HepG2 (cell line): ENCODE data around the gene C1RL. TPM values are rescaled to one million over a fixed set of nuclear protein-coding genes. Genes with fewer than 3 reads are reported as not detected.

Source experiments
- ATAC-seq: fragments of 200-7000 bp; cut with Tn5 transposase; 3 replicates; pipeline ENCODE4 v1.9.1; 2020; ENCODE audit warnings: mild to moderate bottlenecking, moderate library complexity
- BruUV-seq: library from RNA; stranded (reverse); fragments of 400-500 nt; replicated peaks from 2 replicates; lab custom pipeline; 2021; lab: Mats Ljungman, UMichigan
- CTCF ChIA-PET: fragments of 300-600 bp; formaldehyde crosslinking; extraction: SDS; loops from one replicate; lab custom pipeline; 2021; ENCODE audit warnings: low total read pairs, inconsistent platforms, low intra/inter-chr PET ratio; lab: Yijun Ruan, JAX
- POLR2A ChIA-PET: fragments of 350-600 bp; sonication (Branson Sonifier 250); formaldehyde crosslinking; loops from one replicate; lab custom pipeline; 2020; ENCODE audit warnings: antibody characterized with exemption, inconsistent platforms; lab: Yijun Ruan, JAX
- DNase-seq: peaks from one replicate; pipeline ENCODE4 v3.0.0-alpha.2; 2015; ENCODE audit warnings: low spot score
- FAIRE-seq: peaks from 3 replicates; lab custom pipeline; 2011; peaks lifted over from hg19 to GRCh38; lab: Jason Lieb, UNC
- H2AFZ ChIP-seq: one replicate; pipeline ENCODE4 v1.6.1; 2011; ENCODE audit warnings: low read length, inconsistent platforms
- H3K27ac ChIP-seq: fragments of 300-600 bp; 3 replicates; pipeline ENCODE4 v1.8.0; 2011; ENCODE audit warnings: mixed run types, mild to moderate bottlenecking, mixed read lengths, low read length, inconsistent platforms; ENCODE audit not compliant: insufficient read depth; ENCODE audit errors: extremely low read length
- H3K27me3 ChIP-seq, 2 experiments: fragments of 200-600 bp in 1 of 2; 2 replicates in 1 of 2; 3 replicates in 1 of 2; pipeline versions ENCODE4 v1.6.0 to v1.8.0; 2011; ENCODE audit warnings: low read length in 2 of 2, mild to moderate bottlenecking in 2 of 2, moderate library complexity in 2 of 2, inconsistent platforms in 1 of 2; ENCODE audit not compliant: insufficient read depth in 2 of 2, control insufficient read depth in 1 of 2
- H3K36me3 ChIP-seq, 2 experiments: fragments of 200-600 bp in 1 of 2; replicated peaks in 1 of 2; 2 replicates in 1 of 2; 3 replicates in 1 of 2; pipeline versions ENCODE4 v1.5.1 to v1.8.0; 2011; ENCODE audit warnings: low read length in 2 of 2, inconsistent platforms in 1 of 2; ENCODE audit not compliant: insufficient read depth in 2 of 2, control insufficient read depth in 1 of 2
- H3K4me1 ChIP-seq: 2 replicates; pipeline ENCODE4 v1.5.1; 2012; ENCODE audit warnings: low read length, inconsistent platforms; ENCODE audit not compliant: insufficient read depth
- H3K4me2 ChIP-seq: 2 replicates; pipeline ENCODE4 v1.6.0; 2011; ENCODE audit warnings: low read depth, low read length, inconsistent platforms
- H3K4me3 ChIP-seq, 3 experiments: fragments of 200-600 bp in 1 of 3; sonication (generic), shearing (Covaris generic) in 1 of 3; replicated peaks in 1 of 3; 2 replicates each; pipeline ENCODE4 v1.5.1; 2011 to 2016; ENCODE audit warnings: low read length in 3 of 3, inconsistent platforms in 2 of 3, low read depth in 2 of 3, mild to moderate bottlenecking in 2 of 3, control low read depth in 1 of 3, mixed read lengths in 1 of 3; ENCODE audit not compliant: insufficient read depth in 1 of 3
- H3K79me2 ChIP-seq: one replicate; pipeline ENCODE4 v1.6.1; 2011; ENCODE audit warnings: low read length, inconsistent platforms; ENCODE audit not compliant: insufficient read depth
- H3K9ac ChIP-seq: 2 replicates; pipeline ENCODE4 v1.6.0; 2011; ENCODE audit warnings: mild to moderate bottlenecking, low read depth, low read length, inconsistent platforms; ENCODE audit not compliant: insufficient read depth
- H3K9me3 ChIP-seq: 2 replicates; pipeline ENCODE4 v1.5.1; 2012; ENCODE audit warnings: mild to moderate bottlenecking, low read length
- H4K20me1 ChIP-seq: 2 replicates; pipeline ENCODE4 v1.6.0; 2011; ENCODE audit warnings: inconsistent platforms, mild to moderate bottlenecking, low read length, moderate library complexity; ENCODE audit not compliant: insufficient read depth
- CHD2 ChIP-seq: IDR thresholded peaks from 2 replicates; pipeline ENCODE4 v1.6.1; 2011; ENCODE audit warnings: low read depth, low read length, improper control_type of control experiment
- KDM2A ChIP-seq: sonication (generic); formaldehyde crosslinking; IDR thresholded peaks from 2 replicates; pipeline ENCODE4 v1.4.0; 2020; ENCODE audit warnings: low read depth, missing genetic modification reagents, borderline replicate concordance
- RFXAP ChIP-seq: sonication (generic); formaldehyde crosslinking; IDR thresholded peaks from 2 replicates; pipeline ENCODE4 v1.4.0; 2020; ENCODE audit warnings: missing genetic modification reagents, borderline replicate concordance
- ZNF703 ChIP-seq: sonication (generic); formaldehyde crosslinking; IDR thresholded peaks from 2 replicates; pipeline ENCODE4 v1.5.1; 2020; ENCODE audit warnings: missing genetic modification reagents, mild to moderate bottlenecking, moderate library complexity, borderline replicate concordance
- WGBS: methylation state at CpG from one replicate; pipeline ENCODE4 v1.1.6; 2017; ENCODE audit warnings: low lambda C conversion rate; 5-methylcytosine and 5-hydroxymethylcytosine counted together
- in situ Hi-C: cut with HindIII; loops from 2 replicates; pipeline ENCODE4 v1.10.0; 2017; ENCODE audit warnings: low pct_unique_long_range_greater_than_20kb; ENCODE audit not compliant: extremely low pct_ligation_motif_present
- intact Hi-C: fragments of 100-400 bp; cut with micrococcal nuclease; formaldehyde crosslinking; loops from one replicate; pipeline ENCODE4 v1.10.0; 2022; ENCODE audit not compliant: unreplicated experiment
- polyA plus RNA-seq, 8 experiments: library from polyadenylated mRNA; depleted of rRNA in 3 of 8; stranded (reverse) in 7 of 8; unstranded in 1 of 8; fragments of >200 nt; fragmentation: Illumina TruSeq in 4 of 8; extraction: Trizol in 4 of 8; gene quantifications; 2 replicates each; pipeline versions ENCODE4 v1.2.1 to v1.2.3, GENCODE V29; 2011 to 2016; ENCODE audit warnings: low read depth in 4 of 8, missing spikeins in 1 of 8, mixed read lengths in 1 of 8; ENCODE audit not compliant: insufficient read depth in 1 of 8
- total RNA-seq, 5 experiments: library from RNA; depleted of rRNA; stranded (reverse); fragments of >200 nt; fragmentation: Illumina TruSeq; extraction: Trizol; gene quantifications; 2 replicates each; pipeline ENCODE4 v1.2.3, GENCODE V29; 2016; ENCODE audit warnings: low read depth in 1 of 5
- TF ChIP-seq, protein P1 (sequence below): IDR thresholded peaks from 2 replicates; pipeline ENCODE4 v1.6.1; 2016; ENCODE audit warnings: control low read depth
- TF ChIP-seq, protein P2 (sequence below), 2 experiments: IDR thresholded peaks; 2 replicates each; pipeline ENCODE4 v1.6.1; 2011 to 2012; ENCODE audit warnings: low read length in 2 of 2, borderline replicate concordance in 1 of 2, low read depth in 1 of 2, mild to moderate bottlenecking in 1 of 2, moderate library complexity in 1 of 2

C1RL gene
- total and polyA plus RNA-seq, 2 of the 13 experiments (the other 11 are each of a cell fraction or from before 2014, with no cell fraction given) = 28.9 to 53.1 TPM

DNA sequence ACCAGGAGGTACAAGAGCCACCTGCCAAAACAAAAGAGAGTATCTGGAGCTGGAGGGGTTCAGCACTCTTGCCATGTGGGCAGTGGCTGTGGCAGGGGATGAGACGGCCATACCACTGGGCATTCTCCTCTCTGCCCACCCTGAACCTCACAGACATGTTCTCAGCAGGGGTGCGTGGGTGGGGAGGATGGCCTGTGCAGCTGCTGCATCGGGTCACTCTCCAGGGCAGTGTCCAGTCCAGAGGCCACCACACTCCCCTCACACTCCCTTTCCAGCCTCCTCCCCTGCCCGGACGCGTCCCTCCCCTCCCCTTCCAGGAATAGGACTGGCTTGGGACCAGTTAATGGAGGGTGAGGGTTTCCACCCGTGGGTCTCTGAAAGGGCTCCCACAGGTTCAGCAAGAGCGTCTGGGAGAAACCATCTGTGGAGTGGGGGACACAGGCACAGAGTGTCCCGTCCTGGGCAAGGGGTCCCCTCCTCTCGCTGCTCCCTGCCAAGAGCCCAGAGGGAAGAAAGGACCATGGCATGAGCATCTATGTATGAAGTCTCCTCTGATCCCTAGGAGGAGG lies 17.3 kb downstream of the C1RL start (continued):
- TF ChIP-seq KDM2A = peak; percentile 10; the same call in 1 of the 2 replicates
- no peak for TF ChIP-seq CHD2
- TF ChIP-seq, all 625 proteins: peak for 4

DNA sequence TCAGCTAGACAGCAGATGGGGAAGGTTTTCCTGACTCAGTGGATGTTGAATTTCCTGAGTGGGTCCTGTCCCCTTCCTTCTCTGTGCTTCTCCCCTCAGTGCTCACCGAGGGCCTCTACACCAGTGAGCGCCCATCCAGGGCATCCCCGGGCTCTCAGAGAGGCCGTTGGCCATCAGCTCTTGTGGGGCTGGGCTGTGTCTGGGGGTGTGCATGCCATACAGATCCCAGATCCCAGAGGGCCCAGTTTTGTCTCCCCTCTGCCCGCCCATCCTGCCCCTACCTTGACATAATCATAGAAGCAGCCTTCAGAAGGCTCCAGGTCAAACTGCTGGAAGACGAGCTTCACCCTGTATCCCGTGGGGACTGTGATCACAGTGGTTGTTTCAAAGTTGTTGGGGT lies 17.8 kb downstream of the C1RL start:
- intact Hi-C loops (no loop called here), in situ Hi-C loops (loop anchor here (5.0 kb wide), 1 partner anchor 34 kb away; no protein-coding TSS in a partner anchor)
- POLR2A ChIA-PET = interaction anchor here (1.3 kb wide), 1 partner anchor 17 kb away, joined by 6 read pairs; no protein-coding TSS in a partner anchor
- Histone ChIP-seq H3K79me2 (no peaks in the 10 kb centered on the region), H3K4me2 (no peak overlapping the region), H3K27ac (no peak overlapping the region), H3K9me3 (no peaks in the 10 kb centered on the region), H3K9ac (no peak overlapping the region), H3K4me3 (no peak overlapping the region), H4K20me1 (no peaks in the 10 kb centered on the region; the same call in 1 of the 2 replicates), H3K4me1 (peaks cover 27% of the 10 kb centered on the region), H3K27me3 (peaks cover 0 to 2% of the 10 kb centered on the region in 2 experiments; a peak in 1 of 5 replicates), H2AFZ (no peak overlapping the region), H3K36me3 (no peaks in the 10 kb centered on the region)
- CTCF ChIA-PET = interaction anchor here (5.0 kb wide), 1 partner anchor 30 kb away, joined by 45 read pairs; the partner anchor contains the start of gene C1S
- no peak for FAIRE-seq
- no peak for DNase-seq
- TF ChIP-seq RFXAP (CRISPR knock-in tag) (no peak), ZNF703 (CRISPR knock-in tag) (no peak)
- TF ChIP-seq, protein P1, sequence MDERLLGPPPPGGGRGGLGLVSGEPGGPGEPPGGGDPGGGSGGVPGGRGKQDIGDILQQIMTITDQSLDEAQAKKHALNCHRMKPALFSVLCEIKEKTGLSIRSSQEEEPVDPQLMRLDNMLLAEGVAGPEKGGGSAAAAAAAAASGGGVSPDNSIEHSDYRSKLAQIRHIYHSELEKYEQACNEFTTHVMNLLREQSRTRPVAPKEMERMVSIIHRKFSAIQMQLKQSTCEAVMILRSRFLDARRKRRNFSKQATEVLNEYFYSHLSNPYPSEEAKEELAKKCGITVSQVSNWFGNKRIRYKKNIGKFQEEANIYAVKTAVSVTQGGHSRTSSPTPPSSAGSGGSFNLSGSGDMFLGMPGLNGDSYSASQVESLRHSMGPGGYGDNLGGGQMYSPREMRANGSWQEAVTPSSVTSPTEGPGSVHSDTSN (CRISPR knock-in tag) = no peak
- TF ChIP-seq, protein P2, sequence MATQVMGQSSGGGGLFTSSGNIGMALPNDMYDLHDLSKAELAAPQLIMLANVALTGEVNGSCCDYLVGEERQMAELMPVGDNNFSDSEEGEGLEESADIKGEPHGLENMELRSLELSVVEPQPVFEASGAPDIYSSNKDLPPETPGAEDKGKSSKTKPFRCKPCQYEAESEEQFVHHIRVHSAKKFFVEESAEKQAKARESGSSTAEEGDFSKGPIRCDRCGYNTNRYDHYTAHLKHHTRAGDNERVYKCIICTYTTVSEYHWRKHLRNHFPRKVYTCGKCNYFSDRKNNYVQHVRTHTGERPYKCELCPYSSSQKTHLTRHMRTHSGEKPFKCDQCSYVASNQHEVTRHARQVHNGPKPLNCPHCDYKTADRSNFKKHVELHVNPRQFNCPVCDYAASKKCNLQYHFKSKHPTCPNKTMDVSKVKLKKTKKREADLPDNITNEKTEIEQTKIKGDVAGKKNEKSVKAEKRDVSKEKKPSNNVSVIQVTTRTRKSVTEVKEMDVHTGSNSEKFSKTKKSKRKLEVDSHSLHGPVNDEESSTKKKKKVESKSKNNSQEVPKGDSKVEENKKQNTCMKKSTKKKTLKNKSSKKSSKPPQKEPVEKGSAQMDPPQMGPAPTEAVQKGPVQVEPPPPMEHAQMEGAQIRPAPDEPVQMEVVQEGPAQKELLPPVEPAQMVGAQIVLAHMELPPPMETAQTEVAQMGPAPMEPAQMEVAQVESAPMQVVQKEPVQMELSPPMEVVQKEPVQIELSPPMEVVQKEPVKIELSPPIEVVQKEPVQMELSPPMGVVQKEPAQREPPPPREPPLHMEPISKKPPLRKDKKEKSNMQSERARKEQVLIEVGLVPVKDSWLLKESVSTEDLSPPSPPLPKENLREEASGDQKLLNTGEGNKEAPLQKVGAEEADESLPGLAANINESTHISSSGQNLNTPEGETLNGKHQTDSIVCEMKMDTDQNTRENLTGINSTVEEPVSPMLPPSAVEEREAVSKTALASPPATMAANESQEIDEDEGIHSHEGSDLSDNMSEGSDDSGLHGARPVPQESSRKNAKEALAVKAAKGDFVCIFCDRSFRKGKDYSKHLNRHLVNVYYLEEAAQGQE (IDR thresholded peaks at IDR 0.05; ENCODE audit: borderline replicate concordance in 1 of 2, low read depth in 1 of 2, low read length in 2 of 2) = no peak
- ATAC-seq = peak; percentile 13
- 80% methylated on average over 2 of the region's 7 CpGs for WGBS
- BruUV-seq = no TSS peak
